ENCODE data around the gene WNT9B. TPM values are rescaled to one million over a fixed set of nuclear protein-coding genes. Genes with fewer than 3 reads are reported as not detected.

Gene WNT9B
- total and polyA plus RNA-seq, 4 donors = 0.08 to 0.14 (median 0.10) TPM; not detected in 1

DNA sequence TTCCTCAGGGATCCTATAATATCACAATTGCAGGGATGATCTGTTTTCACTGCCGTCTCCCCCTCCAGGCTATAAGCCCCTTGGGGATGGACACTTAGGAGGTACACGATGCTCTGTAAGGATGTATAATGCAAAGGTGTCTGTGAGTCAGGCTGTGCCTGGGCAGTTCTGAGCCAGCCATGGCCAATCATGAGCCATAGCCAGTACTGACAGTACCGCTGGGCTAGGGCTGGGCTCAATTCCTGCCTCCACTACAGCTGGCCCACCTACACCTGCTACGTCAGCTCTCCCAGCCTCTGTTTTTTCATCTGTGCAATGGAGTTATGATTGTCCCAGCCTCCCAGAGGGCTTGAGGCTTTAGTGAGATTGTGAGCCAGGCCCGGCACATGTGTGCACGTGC is 2.8 kb upstream of the WNT9B start:
- TF ChIP-seq RXRA (IDR thresholded peaks at IDR 0.05) (no peak), HNF4A (conservative IDR thresholded peaks at IDR 0.05) (no peak), FOXA1 (IDR thresholded peaks at IDR 0.05) (no peak), NR2F2 (IDR thresholded peaks at IDR 0.05) (no peak), JUND (IDR thresholded peaks at IDR 0.05) (no peak), GABPA (IDR thresholded peaks at IDR 0.05 in 1 of 2, conservative IDR thresholded peaks at IDR 0.05 in 1 of 2) (no peak), EGR1 (IDR thresholded peaks at IDR 0.05; ENCODE audit: low read depth in 2 of 2) (no peak), SP1 (IDR thresholded peaks at IDR 0.05) (no peak), TAF1 (conservative IDR thresholded peaks at IDR 0.05) (no peak), RAD21 (IDR thresholded peaks at IDR 0.05) (no peak), YY1 (IDR thresholded peaks at IDR 0.05) (no peak)
- TF ChIP-seq, protein P1, sequence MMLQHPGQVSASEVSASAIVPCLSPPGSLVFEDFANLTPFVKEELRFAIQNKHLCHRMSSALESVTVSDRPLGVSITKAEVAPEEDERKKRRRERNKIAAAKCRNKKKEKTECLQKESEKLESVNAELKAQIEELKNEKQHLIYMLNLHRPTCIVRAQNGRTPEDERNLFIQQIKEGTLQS (IDR thresholded peaks at IDR 0.05) = no peak
- TF ChIP-seq, protein P2, sequence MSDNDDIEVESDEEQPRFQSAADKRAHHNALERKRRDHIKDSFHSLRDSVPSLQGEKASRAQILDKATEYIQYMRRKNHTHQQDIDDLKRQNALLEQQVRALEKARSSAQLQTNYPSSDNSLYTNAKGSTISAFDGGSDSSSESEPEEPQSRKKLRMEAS (IDR thresholded peaks at IDR 0.05) = no peak
- no peak overlapping the region for H3K9ac ChIP-seq (ENCODE audit: low read depth in 1 of 2, low read length in 2 of 2)
- no peak overlapping the region for H3K27ac ChIP-seq (ENCODE audit: low read depth in 1 of 2, low read length in 2 of 2)
- WGBS = 87% methylated on average over 6 of the region's 6 CpGs
- H3K4me1 ChIP-seq (ENCODE audit: control insufficient read depth in 4 of 4, insufficient read depth in 4 of 4, low read length in 3 of 4) = peaks cover 0 to 12% (median 7%) of the 10 kb centered on the region in 4 donors
- H3K36me3 ChIP-seq (ENCODE audit: control insufficient read depth in 4 of 4, insufficient read depth in 3 of 4, low read depth in 1 of 4, low read length in 3 of 4) = no peaks in the 10 kb centered on the region
- DNase-seq (ENCODE audit: low spot score) = no peak
- no peaks in the 10 kb centered on the region for H3K9me3 ChIP-seq (ENCODE audit: control insufficient read depth in 4 of 4, low read length in 3 of 4)
- peaks cover 0 to 2% (median 0%) of the 10 kb centered on the region in 4 donors for H3K27me3 ChIP-seq (ENCODE audit: control insufficient read depth in 4 of 4, insufficient read depth in 4 of 4, low read length in 3 of 4)
- H3K4me3 ChIP-seq (ENCODE audit: low read depth in 1 of 3, low read length in 3 of 3) = no peak overlapping the region

DNA sequence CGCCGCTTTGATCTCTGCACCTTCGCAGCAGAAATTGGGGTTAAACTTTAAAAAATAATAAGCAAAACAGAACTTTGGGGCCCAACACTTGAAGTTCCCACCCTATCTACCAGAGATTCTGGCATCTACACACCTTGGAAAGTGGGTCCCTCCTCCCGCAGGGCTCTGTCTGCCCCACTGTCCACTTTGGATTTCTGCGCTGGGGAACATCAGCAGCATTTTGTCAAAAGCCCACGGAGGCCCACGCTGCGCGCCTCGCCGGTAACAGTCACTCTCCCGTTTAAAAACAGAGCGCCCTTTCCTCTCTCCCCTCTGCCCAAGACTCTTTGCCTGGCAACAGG is 725 bp upstream of the WNT9B start:
- H3K27me3 ChIP-seq (ENCODE audit: control insufficient read depth in 4 of 4, insufficient read depth in 4 of 4, low read length in 3 of 4) = peaks cover 0 to 2% (median 0%) of the 10 kb centered on the region in 4 donors
- H3K4me1 ChIP-seq (ENCODE audit: control insufficient read depth in 4 of 4, insufficient read depth in 4 of 4, low read length in 3 of 4) = peaks cover 0 to 12% (median 7%) of the 10 kb centered on the region in 4 donors
- 59% methylated on average over 13 of the region's 13 CpGs for WGBS
- TF ChIP-seq, protein P2 (IDR thresholded peaks at IDR 0.05) = no peak
- TF ChIP-seq RXRA (IDR thresholded peaks at IDR 0.05) = no peak
- TF ChIP-seq GABPA (IDR thresholded peaks at IDR 0.05 in 1 of 2, conservative IDR thresholded peaks at IDR 0.05 in 1 of 2) = no peak
- no peak for TF ChIP-seq EGR1 (IDR thresholded peaks at IDR 0.05; ENCODE audit: low read depth in 2 of 2)
- no peak for TF ChIP-seq FOXA2 (IDR thresholded peaks at IDR 0.05)
- no peak for TF ChIP-seq FOXA1 (IDR thresholded peaks at IDR 0.05)
- TF ChIP-seq NR2F2 (IDR thresholded peaks at IDR 0.05) = no peak
- no peak for TF ChIP-seq HNF4A (conservative IDR thresholded peaks at IDR 0.05)
- TF ChIP-seq, protein P3, sequence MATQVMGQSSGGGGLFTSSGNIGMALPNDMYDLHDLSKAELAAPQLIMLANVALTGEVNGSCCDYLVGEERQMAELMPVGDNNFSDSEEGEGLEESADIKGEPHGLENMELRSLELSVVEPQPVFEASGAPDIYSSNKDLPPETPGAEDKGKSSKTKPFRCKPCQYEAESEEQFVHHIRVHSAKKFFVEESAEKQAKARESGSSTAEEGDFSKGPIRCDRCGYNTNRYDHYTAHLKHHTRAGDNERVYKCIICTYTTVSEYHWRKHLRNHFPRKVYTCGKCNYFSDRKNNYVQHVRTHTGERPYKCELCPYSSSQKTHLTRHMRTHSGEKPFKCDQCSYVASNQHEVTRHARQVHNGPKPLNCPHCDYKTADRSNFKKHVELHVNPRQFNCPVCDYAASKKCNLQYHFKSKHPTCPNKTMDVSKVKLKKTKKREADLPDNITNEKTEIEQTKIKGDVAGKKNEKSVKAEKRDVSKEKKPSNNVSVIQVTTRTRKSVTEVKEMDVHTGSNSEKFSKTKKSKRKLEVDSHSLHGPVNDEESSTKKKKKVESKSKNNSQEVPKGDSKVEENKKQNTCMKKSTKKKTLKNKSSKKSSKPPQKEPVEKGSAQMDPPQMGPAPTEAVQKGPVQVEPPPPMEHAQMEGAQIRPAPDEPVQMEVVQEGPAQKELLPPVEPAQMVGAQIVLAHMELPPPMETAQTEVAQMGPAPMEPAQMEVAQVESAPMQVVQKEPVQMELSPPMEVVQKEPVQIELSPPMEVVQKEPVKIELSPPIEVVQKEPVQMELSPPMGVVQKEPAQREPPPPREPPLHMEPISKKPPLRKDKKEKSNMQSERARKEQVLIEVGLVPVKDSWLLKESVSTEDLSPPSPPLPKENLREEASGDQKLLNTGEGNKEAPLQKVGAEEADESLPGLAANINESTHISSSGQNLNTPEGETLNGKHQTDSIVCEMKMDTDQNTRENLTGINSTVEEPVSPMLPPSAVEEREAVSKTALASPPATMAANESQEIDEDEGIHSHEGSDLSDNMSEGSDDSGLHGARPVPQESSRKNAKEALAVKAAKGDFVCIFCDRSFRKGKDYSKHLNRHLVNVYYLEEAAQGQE (IDR thresholded peaks at IDR 0.05) = no peak
- no peak for TF ChIP-seq TAF1 (conservative IDR thresholded peaks at IDR 0.05)
- no peak for TF ChIP-seq YY1 (IDR thresholded peaks at IDR 0.05)
- TF ChIP-seq HNF4G (IDR thresholded peaks at IDR 0.05) = no peak
- no peak for TF ChIP-seq SP1 (IDR thresholded peaks at IDR 0.05)
- TF ChIP-seq, protein P4, sequence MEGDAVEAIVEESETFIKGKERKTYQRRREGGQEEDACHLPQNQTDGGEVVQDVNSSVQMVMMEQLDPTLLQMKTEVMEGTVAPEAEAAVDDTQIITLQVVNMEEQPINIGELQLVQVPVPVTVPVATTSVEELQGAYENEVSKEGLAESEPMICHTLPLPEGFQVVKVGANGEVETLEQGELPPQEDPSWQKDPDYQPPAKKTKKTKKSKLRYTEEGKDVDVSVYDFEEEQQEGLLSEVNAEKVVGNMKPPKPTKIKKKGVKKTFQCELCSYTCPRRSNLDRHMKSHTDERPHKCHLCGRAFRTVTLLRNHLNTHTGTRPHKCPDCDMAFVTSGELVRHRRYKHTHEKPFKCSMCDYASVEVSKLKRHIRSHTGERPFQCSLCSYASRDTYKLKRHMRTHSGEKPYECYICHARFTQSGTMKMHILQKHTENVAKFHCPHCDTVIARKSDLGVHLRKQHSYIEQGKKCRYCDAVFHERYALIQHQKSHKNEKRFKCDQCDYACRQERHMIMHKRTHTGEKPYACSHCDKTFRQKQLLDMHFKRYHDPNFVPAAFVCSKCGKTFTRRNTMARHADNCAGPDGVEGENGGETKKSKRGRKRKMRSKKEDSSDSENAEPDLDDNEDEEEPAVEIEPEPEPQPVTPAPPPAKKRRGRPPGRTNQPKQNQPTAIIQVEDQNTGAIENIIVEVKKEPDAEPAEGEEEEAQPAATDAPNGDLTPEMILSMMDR (IDR thresholded peaks at IDR 0.05; ENCODE audit: low read depth, low read length, missing input control) = no peak
- TF ChIP-seq JUND (IDR thresholded peaks at IDR 0.05) = no peak
- TF ChIP-seq RAD21 (IDR thresholded peaks at IDR 0.05) = no peak
- TF ChIP-seq, protein P5, sequence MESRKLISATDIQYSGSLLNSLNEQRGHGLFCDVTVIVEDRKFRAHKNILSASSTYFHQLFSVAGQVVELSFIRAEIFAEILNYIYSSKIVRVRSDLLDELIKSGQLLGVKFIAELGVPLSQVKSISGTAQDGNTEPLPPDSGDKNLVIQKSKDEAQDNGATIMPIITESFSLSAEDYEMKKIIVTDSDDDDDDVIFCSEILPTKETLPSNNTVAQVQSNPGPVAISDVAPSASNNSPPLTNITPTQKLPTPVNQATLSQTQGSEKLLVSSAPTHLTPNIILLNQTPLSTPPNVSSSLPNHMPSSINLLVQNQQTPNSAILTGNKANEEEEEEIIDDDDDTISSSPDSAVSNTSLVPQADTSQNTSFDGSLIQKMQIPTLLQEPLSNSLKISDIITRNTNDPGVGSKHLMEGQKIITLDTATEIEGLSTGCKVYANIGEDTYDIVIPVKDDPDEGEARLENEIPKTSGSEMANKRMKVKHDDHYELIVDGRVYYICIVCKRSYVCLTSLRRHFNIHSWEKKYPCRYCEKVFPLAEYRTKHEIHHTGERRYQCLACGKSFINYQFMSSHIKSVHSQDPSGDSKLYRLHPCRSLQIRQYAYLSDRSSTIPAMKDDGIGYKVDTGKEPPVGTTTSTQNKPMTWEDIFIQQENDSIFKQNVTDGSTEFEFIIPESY (IDR thresholded peaks at IDR 0.05) = no peak
- TF ChIP-seq, protein P1 (IDR thresholded peaks at IDR 0.05) = no peak
- no peak overlapping the region for H3K27ac ChIP-seq (ENCODE audit: low read depth in 1 of 2, low read length in 2 of 2)
- no peak overlapping the region for H3K9ac ChIP-seq (ENCODE audit: low read depth in 1 of 2, low read length in 2 of 2)
- H3K4me3 ChIP-seq (ENCODE audit: low read depth in 1 of 3, low read length in 3 of 3) = no peak overlapping the region
- no peak for DNase-seq (ENCODE audit: low spot score)
- no peaks in the 10 kb centered on the region for H3K36me3 ChIP-seq (ENCODE audit: control insufficient read depth in 4 of 4, insufficient read depth in 3 of 4, low read depth in 1 of 4, low read length in 3 of 4)
- H3K9me3 ChIP-seq (ENCODE audit: control insufficient read depth in 4 of 4, low read length in 3 of 4) = no peaks in the 10 kb centered on the region

Data from liver (tissue), 9 donors.